ENCODE data around the gene PROKR1.

PROKR1 gene

GRCh38 chr2:68698567-68699377, 55.4 kb downstream of the PROKR1 start:
- no peak for DNase-seq (ENCODE audit: low spot score)

- no peak for DNase-seq (ENCODE audit: low spot score)
These were observed 57.2 kb downstream of the PROKR1 start for GRCh38 chr2:68700560-68700959.

DNA sequence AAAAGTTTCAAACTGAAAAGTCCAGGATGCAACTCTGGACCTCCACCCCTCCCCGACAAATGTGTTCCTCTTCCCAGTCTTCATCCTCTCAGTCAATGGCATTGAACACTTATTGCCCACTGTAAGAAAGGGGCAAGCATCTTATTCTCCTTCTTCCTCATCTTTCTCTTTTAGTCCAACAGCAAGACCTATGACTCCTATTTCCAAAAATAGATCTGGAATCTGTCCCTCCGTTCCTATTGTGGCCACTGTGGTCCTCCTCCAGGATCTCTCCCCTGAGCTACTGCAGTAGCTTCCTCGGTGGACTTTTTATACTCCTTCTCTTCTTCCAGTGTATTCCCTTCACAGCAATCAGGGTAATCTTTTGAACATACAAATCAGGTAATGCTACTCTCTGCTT, 63.3 kb downstream of the PROKR1 start:
- DNase-seq (ENCODE audit: low spot score), result no peak

Measured in D341Med (cell line).